Right lung (tissue), 5 donors: Measurements from ENCODE around the gene PSMD13. TPM values are rescaled to one million over a fixed set of nuclear protein-coding genes. Genes with fewer than 3 reads are reported as not detected.
"Not testable (repeated sequence)": the region's sequence is repeated elsewhere in the genome, so short reads cannot be mapped to it uniquely, and the experiment has no call there.

ENCODE experiments used
- DNase-seq, 2 donors: peaks; one replicate each; pipeline ENCODE4 v3.0.0-alpha.2; 2013
- polyA plus RNA-seq, 5 donors: library from polyadenylated mRNA; unstranded; fragments of 120-200 nt; gene quantifications; one replicate each; pipeline versions ENCODE4 v1.2.1 to v1.2.3, GENCODE V29; 2013; ENCODE audit warnings: inconsistent platforms in 1 of 5, low replicate concordance in 1 of 5; ENCODE audit not compliant: insufficient read length in 5 of 5, insufficient read depth in 1 of 5

Gene PSMD13
- polyA plus RNA-seq, 5 donors: 131 to 161 (median 153) TPM

- DNase-seq: no peak
Measured at GRCh38 chr11:285894-286220, 49.1 kb downstream of the PSMD13 start.

GRCh38 chr11:286977-287820 lies 50.4 kb downstream of the PSMD13 start:
- not testable (repeated sequence) for DNase-seq

GRCh38 chr11:287821-288477 lies 51.2 kb downstream of the PSMD13 start:
- no peak for DNase-seq

DNA sequence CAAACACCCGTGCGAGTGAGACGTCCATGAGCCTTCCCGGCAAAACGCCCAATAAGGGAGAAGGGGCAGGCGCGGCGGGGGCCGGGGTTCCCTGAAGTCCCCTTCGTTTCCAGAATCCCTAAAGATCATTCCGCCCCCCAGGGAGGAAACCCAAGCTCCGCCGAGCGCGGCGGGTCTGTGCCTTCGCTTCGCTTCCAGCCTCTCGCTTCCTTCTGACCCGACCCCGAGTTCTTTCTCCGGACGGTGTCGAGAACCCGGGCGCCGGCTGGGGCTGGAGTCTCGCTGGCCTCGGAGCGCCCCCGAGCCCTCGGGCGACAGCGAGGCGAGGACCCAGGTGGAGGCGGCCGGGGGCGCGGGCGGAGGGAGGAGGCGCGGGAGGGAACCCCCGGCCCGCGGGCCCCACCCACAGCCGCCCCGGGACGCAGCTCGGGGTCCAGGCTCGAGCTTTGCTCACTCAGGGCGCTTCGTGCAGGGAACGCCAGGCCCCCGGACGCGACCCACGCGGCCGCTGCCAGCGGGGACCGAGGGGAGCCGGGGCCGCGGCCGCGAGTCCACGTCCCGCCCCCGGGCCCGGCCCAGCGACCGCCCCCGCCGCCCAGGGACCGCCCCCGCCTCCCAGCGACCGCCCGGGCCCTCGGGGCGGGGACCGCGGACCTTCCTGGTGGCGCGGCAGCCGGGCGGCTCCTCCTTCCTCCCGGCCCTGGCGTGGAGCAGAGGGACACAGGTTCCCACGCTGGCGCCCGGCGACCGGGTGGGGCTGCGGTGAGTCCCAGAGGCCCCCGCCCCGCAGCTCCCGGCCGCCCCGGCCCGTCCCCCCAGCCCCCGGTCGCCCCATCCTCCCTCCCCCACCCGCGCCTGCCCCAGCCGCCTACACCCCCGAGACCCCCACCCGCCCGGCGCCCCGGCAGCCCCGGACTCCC lies 52.0 kb downstream of the PSMD13 start, which contains the start of gene PGGHG:
PGGHG (plus strand) TSS at position 649 of the 920 bp plus-strand sequence. CDS start 691 bp downstream, outside the sequence.
- DNase-seq: no peak

DNA sequence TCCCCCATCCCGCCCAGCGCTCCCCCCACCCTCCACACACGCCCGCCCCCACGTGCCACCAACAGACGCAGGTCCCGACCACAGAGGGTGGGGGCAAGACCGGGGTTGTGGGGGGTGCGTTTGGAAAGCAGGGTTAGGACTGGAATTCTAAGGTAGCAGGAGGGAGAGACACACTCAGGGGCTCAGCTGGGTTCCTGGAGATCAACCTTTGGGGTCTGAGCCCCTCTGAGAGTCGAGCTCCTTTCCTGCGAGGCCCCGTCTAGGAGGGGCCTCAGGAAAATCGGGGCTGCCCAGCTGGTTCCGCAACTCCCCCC lies 52.6 kb downstream of the PSMD13 start:
- DNase-seq: no peak

GRCh38 chr11:289712-290620 lies 53.2 kb downstream of the PSMD13 start:
- DNase-seq: no peak

GRCh38 chr11:290621-291231 lies 54.0 kb downstream of the PSMD13 start:
- DNase-seq: no peak

- no peak for DNase-seq
Measured at GRCh38 chr11:291281-292210, 54.8 kb downstream of the PSMD13 start.

DNA sequence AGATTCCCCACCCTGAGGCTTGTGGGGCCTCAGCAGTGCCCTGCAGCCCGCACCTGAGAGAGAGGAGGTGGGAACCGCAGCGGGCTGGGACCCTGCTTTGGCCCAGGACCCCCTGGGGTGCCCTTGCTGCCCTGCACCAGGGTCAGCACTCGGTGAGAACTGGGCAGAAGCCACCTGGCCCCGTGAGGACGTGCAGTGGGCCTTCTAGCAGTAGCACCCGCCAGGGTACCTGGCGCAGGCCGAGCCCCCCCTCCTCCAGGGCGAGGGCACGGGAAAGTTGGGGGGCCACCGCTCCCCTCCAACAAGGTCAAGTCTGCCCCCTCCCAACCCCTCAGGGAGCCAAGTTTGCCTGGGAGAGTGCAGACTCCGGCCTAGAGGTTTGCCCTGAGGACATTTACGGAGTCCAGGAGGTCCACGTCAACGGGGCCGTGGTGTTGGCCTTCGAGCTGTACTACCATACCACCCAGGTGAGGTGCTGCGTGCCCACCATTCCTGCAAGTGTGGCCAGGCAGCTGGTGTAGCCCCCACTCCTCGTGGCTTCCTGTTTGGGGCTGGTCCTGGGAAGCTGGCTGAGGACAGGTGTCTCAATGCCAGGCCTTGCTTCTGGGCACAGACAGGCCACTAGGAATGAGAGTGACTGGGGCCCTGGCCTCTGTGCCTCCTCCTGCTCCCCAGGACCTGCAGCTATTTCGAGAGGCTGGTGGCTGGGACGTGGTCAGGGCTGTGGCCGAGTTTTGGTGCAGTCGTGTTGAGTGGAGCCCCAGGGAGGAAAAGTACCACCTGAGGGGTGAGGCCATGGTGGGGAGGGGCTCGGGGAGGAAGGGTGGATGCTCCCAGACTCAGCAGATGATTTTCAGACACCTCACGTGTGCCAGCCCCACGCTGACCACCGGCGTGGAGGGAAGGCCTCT lies 55.7 kb downstream of the PSMD13 start:
- DNase-seq: no peak

- DNase-seq: no peak
Measured at GRCh38 chr11:293271-293851, 56.6 kb downstream of the PSMD13 start.

- DNase-seq: no peak
Measured at GRCh38 chr11:293852-294661, 57.3 kb downstream of the PSMD13 start.

DNA sequence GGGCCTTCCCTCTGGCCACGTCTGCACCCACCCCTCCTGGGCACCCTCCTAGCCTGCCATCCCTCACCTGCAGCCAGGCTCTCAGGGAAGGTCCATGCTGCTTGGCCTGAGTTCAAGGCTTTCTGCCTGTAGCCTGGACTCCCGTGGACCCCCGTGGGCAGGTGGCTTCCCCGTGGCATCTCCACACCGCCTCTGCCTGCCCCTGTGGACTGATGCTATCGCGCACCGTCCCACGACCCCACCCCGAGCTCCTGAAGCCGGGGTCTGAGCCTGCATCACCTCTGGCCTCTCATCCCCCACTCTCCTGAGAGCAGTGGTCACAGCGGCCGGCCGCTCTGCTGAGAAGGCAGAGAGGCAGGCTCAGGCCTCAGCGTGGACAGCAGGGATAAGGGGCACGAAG lies 58.0 kb downstream of the PSMD13 start:
- DNase-seq: no peak

- DNase-seq: no peak
Measured at GRCh38 chr11:295351-296170, 58.8 kb downstream of the PSMD13 start.

- DNase-seq: no peak
Measured at GRCh38 chr11:296171-297050, 59.6 kb downstream of the PSMD13 start.

- no peak for DNase-seq
Measured at GRCh38 chr11:297051-297585, 60.3 kb downstream of the PSMD13 start.
